Hepatocyte (in vitro differentiated cells): Measurements from ENCODE around the gene ACKR3.

Experiments
- EZH2phosphoT487 ChIP-seq: fragments of 200-600 bp; sonication (generic); IDR thresholded peaks from one replicate; pipeline ENCODE4 v1.6.1; 2018; ENCODE audit warnings: antibody characterized with exemption, mild to moderate bottlenecking, low read depth, moderate library complexity; ENCODE audit not compliant: unreplicated experiment, severe bottlenecking
- TF ChIP-seq, protein P1 (sequence below): fragments of 200-600 bp; sonication (generic); IDR thresholded peaks from 2 replicates; pipeline ENCODE4 v1.5.1; 2016; ENCODE audit warnings: antibody characterized with exemption, mild to moderate bottlenecking; ENCODE audit not compliant: poor library complexity

- TF ChIP-seq, protein P1, sequence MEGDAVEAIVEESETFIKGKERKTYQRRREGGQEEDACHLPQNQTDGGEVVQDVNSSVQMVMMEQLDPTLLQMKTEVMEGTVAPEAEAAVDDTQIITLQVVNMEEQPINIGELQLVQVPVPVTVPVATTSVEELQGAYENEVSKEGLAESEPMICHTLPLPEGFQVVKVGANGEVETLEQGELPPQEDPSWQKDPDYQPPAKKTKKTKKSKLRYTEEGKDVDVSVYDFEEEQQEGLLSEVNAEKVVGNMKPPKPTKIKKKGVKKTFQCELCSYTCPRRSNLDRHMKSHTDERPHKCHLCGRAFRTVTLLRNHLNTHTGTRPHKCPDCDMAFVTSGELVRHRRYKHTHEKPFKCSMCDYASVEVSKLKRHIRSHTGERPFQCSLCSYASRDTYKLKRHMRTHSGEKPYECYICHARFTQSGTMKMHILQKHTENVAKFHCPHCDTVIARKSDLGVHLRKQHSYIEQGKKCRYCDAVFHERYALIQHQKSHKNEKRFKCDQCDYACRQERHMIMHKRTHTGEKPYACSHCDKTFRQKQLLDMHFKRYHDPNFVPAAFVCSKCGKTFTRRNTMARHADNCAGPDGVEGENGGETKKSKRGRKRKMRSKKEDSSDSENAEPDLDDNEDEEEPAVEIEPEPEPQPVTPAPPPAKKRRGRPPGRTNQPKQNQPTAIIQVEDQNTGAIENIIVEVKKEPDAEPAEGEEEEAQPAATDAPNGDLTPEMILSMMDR, result no peak
- no peak for TF ChIP-seq EZH2phosphoT487
Observed at GRCh38 chr2:236578411-236578846, 8.8 kb downstream of the ACKR3 start.
